Activated naive CD8-positive, alpha-beta T cell (primary cell): Measurements from ENCODE around the gene CASP2.
"Not testable (repeated sequence)": the region's sequence is repeated elsewhere in the genome, so short reads cannot be mapped to it uniquely, and the experiment has no call there.

Experiments
- H3K27ac Mint-ChIP-seq: one replicate; pipeline ENCODE4 v1.8.0; 2021; ENCODE audit warnings: mixed read lengths
- H3K27me3 Mint-ChIP-seq: one replicate; pipeline ENCODE4 v1.8.0; 2021; ENCODE audit warnings: mixed read lengths
- H3K36me3 Mint-ChIP-seq: one replicate; pipeline ENCODE4 v1.8.0; 2021; ENCODE audit warnings: mixed read lengths
- H3K4me1 Mint-ChIP-seq: one replicate; pipeline ENCODE4 v1.8.0; 2021; ENCODE audit warnings: low read depth, mixed read lengths
- H3K4me3 Mint-ChIP-seq: one replicate; pipeline ENCODE4 v1.8.0; 2021; ENCODE audit warnings: mild to moderate bottlenecking, mixed read lengths
- H3K9me3 Mint-ChIP-seq: one replicate; pipeline ENCODE4 v1.8.0; 2021; ENCODE audit warnings: low read depth, mixed read lengths

CASP2 gene

GRCh38 chr7:143256325-143256724, 31.8 kb upstream of the CASP2 start:
- no peaks in the 10 kb centered on the region for H3K27me3 Mint-ChIP-seq
- H3K27ac Mint-ChIP-seq = no peak overlapping the region
- H3K9me3 Mint-ChIP-seq = peaks cover 3% of the 10 kb centered on the region
- H3K4me3 Mint-ChIP-seq = no peak overlapping the region
- H3K4me1 Mint-ChIP-seq = peaks cover 75% of the 10 kb centered on the region
- H3K36me3 Mint-ChIP-seq = peaks cover 9% of the 10 kb centered on the region

- H3K27me3 Mint-ChIP-seq = no peaks in the 10 kb centered on the region
- peaks cover 9% of the 10 kb centered on the region for H3K36me3 Mint-ChIP-seq
- H3K4me3 Mint-ChIP-seq = no peak overlapping the region
- H3K4me1 Mint-ChIP-seq = peaks cover 72% of the 10 kb centered on the region
- peaks cover 3% of the 10 kb centered on the region for H3K9me3 Mint-ChIP-seq
- H3K27ac Mint-ChIP-seq = peak overlapping the region; percentile 2
Observed at GRCh38 chr7:143256932-143257331, 31.2 kb upstream of the CASP2 start.

GRCh38 chr7:143257501-143257900, 30.6 kb upstream of the CASP2 start:
- peak overlapping the region; percentile 18 for H3K27ac Mint-ChIP-seq
- H3K4me3 Mint-ChIP-seq = no peak overlapping the region
- peaks cover 70% of the 10 kb centered on the region for H3K4me1 Mint-ChIP-seq
- peaks cover 4% of the 10 kb centered on the region for H3K36me3 Mint-ChIP-seq
- H3K27me3 Mint-ChIP-seq = no peaks in the 10 kb centered on the region
- peaks cover 3% of the 10 kb centered on the region for H3K9me3 Mint-ChIP-seq

GRCh38 chr7:143258831-143259230, 29.3 kb upstream of the CASP2 start:
- Mint-ChIP-seq H3K36me3 (peaks cover 3% of the 10 kb centered on the region), H3K9me3 (no peaks in the 10 kb centered on the region), H3K4me3 (peak overlapping the region; percentile 65), H3K27ac (peak overlapping the region; percentile 84), H3K27me3 (no peaks in the 10 kb centered on the region), H3K4me1 (peaks cover 67% of the 10 kb centered on the region)

GRCh38 chr7:143259765-143260164, 28.4 kb upstream of the CASP2 start:
- Mint-ChIP-seq H3K4me3 (peak overlapping the region; percentile 30), H3K4me1 (peaks cover 70% of the 10 kb centered on the region), H3K36me3 (no peaks in the 10 kb centered on the region), H3K27me3 (no peaks in the 10 kb centered on the region), H3K27ac (peak overlapping the region; percentile 75), H3K9me3 (no peaks in the 10 kb centered on the region)

GRCh38 chr7:143261901-143262300, 26.2 kb upstream of the CASP2 start:
- H3K27me3 Mint-ChIP-seq = no peaks in the 10 kb centered on the region
- H3K4me3 Mint-ChIP-seq = peak overlapping the region; percentile 96
- H3K4me1 Mint-ChIP-seq = peaks cover 68% of the 10 kb centered on the region
- no peaks in the 10 kb centered on the region for H3K9me3 Mint-ChIP-seq
- peaks cover 5% of the 10 kb centered on the region for H3K36me3 Mint-ChIP-seq
- H3K27ac Mint-ChIP-seq = peak overlapping the region; percentile 92

- Mint-ChIP-seq H3K4me1 (peaks cover 61% of the 10 kb centered on the region), H3K9me3 (no peaks in the 10 kb centered on the region), H3K36me3 (peaks cover 7% of the 10 kb centered on the region), H3K27ac (peak within 1 kb of the TSS; percentile 96), H3K27me3 (no peaks in the 10 kb centered on the region), H3K4me3 (peak within 1 kb of the TSS; percentile 96)
Observed at GRCh38 chr7:143263266-143264195, 24.6 kb upstream of the CASP2 start, which contains the start of gene GSTK1. GSTK1 (plus strand) TSS chr7:143263441; CDS start chr7:143263514, 73 bp downstream.

GRCh38 chr7:143264196-143264568, 24.0 kb upstream of the CASP2 start:
- not testable (repeated sequence) for H3K27me3 Mint-ChIP-seq, H3K9me3 Mint-ChIP-seq, H3K36me3 Mint-ChIP-seq
- H3K4me1 Mint-ChIP-seq = peaks cover 55% of the 10 kb centered on the region
- H3K4me3 Mint-ChIP-seq = peak overlapping the region; percentile 96
- peak overlapping the region; percentile 96 for H3K27ac Mint-ChIP-seq

GRCh38 chr7:143265017-143265693, 23.0 kb upstream of the CASP2 start:
- H3K4me3 Mint-ChIP-seq = peak overlapping the region; percentile 96
- no peaks in the 10 kb centered on the region for H3K27me3 Mint-ChIP-seq
- H3K36me3 Mint-ChIP-seq = peaks cover 7% of the 10 kb centered on the region

GRCh38 chr7:143269251-143269650, 18.9 kb upstream of the CASP2 start:
- Mint-ChIP-seq H3K4me1 (peaks cover 29% of the 10 kb centered on the region), H3K36me3 (peaks cover 7% of the 10 kb centered on the region), H3K27ac (peak overlapping the region; percentile 58), H3K27me3 (no peaks in the 10 kb centered on the region), H3K4me3 (no peak overlapping the region), H3K9me3 (no peaks in the 10 kb centered on the region)

More at GRCh38 chr7:143265017-143265693, 23.0 kb upstream of the CASP2 start:
- Mint-ChIP-seq H3K27ac (peak overlapping the region; percentile 96), H3K9me3 (no peaks in the 10 kb centered on the region), H3K4me1 (peaks cover 47% of the 10 kb centered on the region)

GRCh38 chr7:143271240-143271639, 16.9 kb upstream of the CASP2 start:
- H3K36me3 Mint-ChIP-seq = peaks cover 2% of the 10 kb centered on the region
- H3K4me1 Mint-ChIP-seq = peaks cover 10% of the 10 kb centered on the region
- no peak overlapping the region for H3K4me3 Mint-ChIP-seq
- no peak overlapping the region for H3K27ac Mint-ChIP-seq
- H3K9me3 Mint-ChIP-seq = no peaks in the 10 kb centered on the region
- H3K27me3 Mint-ChIP-seq = no peaks in the 10 kb centered on the region

GRCh38 chr7:143272871-143273270, 15.3 kb upstream of the CASP2 start:
- no peak overlapping the region for H3K27ac Mint-ChIP-seq
- peaks cover 3% of the 10 kb centered on the region for H3K4me1 Mint-ChIP-seq
- H3K27me3 Mint-ChIP-seq = no peaks in the 10 kb centered on the region
- no peaks in the 10 kb centered on the region for H3K36me3 Mint-ChIP-seq
- no peaks in the 10 kb centered on the region for H3K9me3 Mint-ChIP-seq
- no peak overlapping the region for H3K4me3 Mint-ChIP-seq

- Mint-ChIP-seq H3K36me3 (no peaks in the 10 kb centered on the region), H3K4me1 (peaks cover 40% of the 10 kb centered on the region), H3K9me3 (no peaks in the 10 kb centered on the region), H3K27ac (peak overlapping the region; percentile 93), H3K4me3 (peak overlapping the region; percentile 83), H3K27me3 (no peaks in the 10 kb centered on the region)
Observed at GRCh38 chr7:143279186-143280098, 8.7 kb upstream of the CASP2 start.

GRCh38 chr7:143280160-143280559, 8.0 kb upstream of the CASP2 start:
- peaks cover 43% of the 10 kb centered on the region for H3K4me1 Mint-ChIP-seq
- H3K27ac Mint-ChIP-seq = peak overlapping the region; percentile 93
- H3K4me3 Mint-ChIP-seq = peak overlapping the region; percentile 83
- no peaks in the 10 kb centered on the region for H3K36me3 Mint-ChIP-seq
- no peaks in the 10 kb centered on the region for H3K9me3 Mint-ChIP-seq
- H3K27me3 Mint-ChIP-seq = no peaks in the 10 kb centered on the region
